HCT116 (cell line): Measurements from ENCODE around the gene FAM151B. TPM values are rescaled to one million over a fixed set of nuclear protein-coding genes. Genes with fewer than 3 reads are reported as not detected.

Experiments
- ATAC-seq: fragments of 200-7000 bp; cut with Tn5 transposase; 2 replicates; pipeline ENCODE4 v1.9.1; 2020; ENCODE audit warnings: mild to moderate bottlenecking, moderate library complexity
- BruUV-seq: library from RNA; stranded (reverse); fragments of 400-500 nt; replicated peaks from 2 replicates; lab custom pipeline; 2021; lab: Mats Ljungman, UMichigan
- CTCF ChIA-PET: fragments of 300-600 bp; sonication (Branson Sonifier 250); formaldehyde crosslinking; loops from one replicate; lab custom pipeline; 2021; ENCODE audit warnings: antibody characterized with exemption; lab: Charles Lee
- POLR2A ChIA-PET: fragments of 300-600, 350-600 bp; sonication (Branson Sonifier 250); formaldehyde crosslinking; loops from one replicate; lab custom pipeline; 2021; ENCODE audit warnings: antibody characterized with exemption; lab: Charles Lee
- RAD21 ChIA-PET, 2 experiments: fragments of 300-600 bp; sonication (Branson Sonifier 250); formaldehyde crosslinking; loops; one replicate each; lab custom pipeline; 2023; ENCODE audit warnings: low total read pairs in 2 of 2; ENCODE audit not compliant: uncharacterized antibody in 2 of 2, unreplicated experiment in 2 of 2, low non-redundant PET in 1 of 2; lab: Charles Lee
- DNase-seq: peaks from one replicate; pipeline ENCODE4 v3.0.0-alpha.2; 2010; ENCODE audit warnings: low read depth, low spot score
- H2AFZ ChIP-seq: fragments of 200-600 bp; shearing (Covaris generic), sonication (generic); 2 replicates; pipeline ENCODE4 v1.6.1; 2017; ENCODE audit warnings: low read depth, mixed run types, mixed read lengths, antibody characterized with exemption, low read length; ENCODE audit not compliant: poor library complexity, severe bottlenecking
- H3K27ac ChIP-seq: 2 replicates; pipeline ENCODE4 v1.5.1; 2012; ENCODE audit warnings: low read depth, low read length
- H3K27me3 ChIP-seq: fragments of 200-600 bp; sonication (generic); 2 replicates; pipeline ENCODE4 v1.6.1; 2016; ENCODE audit warnings: mixed run types, low read length, mixed read lengths; ENCODE audit not compliant: insufficient read depth
- H3K36me3 ChIP-seq, 2 experiments: fragments of 200-500 bp in 1 of 2; fragments of 200-600 bp in 1 of 2; sonication (Bioruptor generic) in 1 of 2; sonication (generic) in 1 of 2; 2 replicates each; pipeline versions ENCODE4 v1.5.1 to v1.6.1; 2014 to 2016; ENCODE audit warnings: low read length in 2 of 2, inconsistent platforms in 1 of 2, mixed read lengths in 1 of 2, mixed run types in 1 of 2; ENCODE audit not compliant: insufficient read depth in 2 of 2, control insufficient read depth in 1 of 2
- H3K4me1 ChIP-seq, 2 experiments: fragments of 200-600 bp in 1 of 2; sonication (generic) in 1 of 2; 2 replicates each; pipeline versions ENCODE4 v1.5.1 to v1.6.1; 2012 to 2017; ENCODE audit warnings: low read length in 2 of 2, inconsistent platforms in 1 of 2, mild to moderate bottlenecking in 1 of 2, mixed read lengths in 1 of 2, mixed run types in 1 of 2, moderate library complexity in 1 of 2; ENCODE audit not compliant: insufficient read depth in 2 of 2, control insufficient read depth in 1 of 2
- H3K4me2 ChIP-seq: fragments of 200-600 bp; sonication (generic); 2 replicates; pipeline ENCODE4 v1.6.1; 2017; ENCODE audit warnings: mixed run types, low read length, mixed read lengths
- H3K4me3 ChIP-seq, 2 experiments: fragments of 200-600 bp in 1 of 2; sonication (generic) in 1 of 2; replicated peaks in 1 of 2; 2 replicates each; pipeline ENCODE4 v1.5.1; 2011 to 2016; ENCODE audit warnings: low read length in 2 of 2, control low read depth in 1 of 2, low read depth in 1 of 2, mild to moderate bottlenecking in 1 of 2, mixed read lengths in 1 of 2, mixed run types in 1 of 2
- H3K79me2 ChIP-seq: fragments of 200-600 bp; sonication (generic); 2 replicates; pipeline ENCODE4 v1.6.1; 2017; ENCODE audit warnings: mild to moderate bottlenecking, mixed run types, low read length, moderate library complexity, mixed read lengths; ENCODE audit not compliant: insufficient read depth
- H3K9ac ChIP-seq: fragments of 200-600 bp; sonication (generic); 2 replicates; pipeline ENCODE4 v1.6.1; 2016; ENCODE audit warnings: low read length, mixed read lengths
- H3K9me2 ChIP-seq: fragments of 200-600 bp; sonication (generic), shearing (Covaris generic); 2 replicates; pipeline ENCODE4 v1.6.1; 2017; ENCODE audit warnings: mixed run types, mild to moderate bottlenecking, moderate library complexity; ENCODE audit not compliant: insufficient read depth
- H3K9me3 ChIP-seq, 2 experiments: fragments of 200-500 bp in 1 of 2; fragments of 200-600 bp in 1 of 2; sonication (Bioruptor generic) in 1 of 2; sonication (generic) in 1 of 2; 2 replicates each; pipeline ENCODE4 v1.6.1; 2014 to 2017; ENCODE audit warnings: low read length in 2 of 2, mixed read lengths in 2 of 2, inconsistent platforms in 1 of 2, low read depth in 1 of 2, mild to moderate bottlenecking in 1 of 2, mixed run types in 1 of 2, moderate library complexity in 1 of 2; ENCODE audit not compliant: control insufficient read depth in 1 of 2, insufficient read depth in 1 of 2
- H4K20me1 ChIP-seq: fragments of 200-600 bp; sonication (generic), shearing (Covaris generic); 2 replicates; pipeline ENCODE4 v1.6.1; 2017; ENCODE audit warnings: mixed run types, mild to moderate bottlenecking, moderate library complexity; ENCODE audit not compliant: insufficient read depth
- CBX3 ChIP-seq: IDR thresholded peaks from 2 replicates; pipeline ENCODE4 v1.6.1; 2012; ENCODE audit warnings: low read depth
- EGR1 ChIP-seq: IDR thresholded peaks from 2 replicates; pipeline ENCODE4 v1.6.1; 2012; ENCODE audit warnings: low read depth
- ELF1 ChIP-seq: IDR thresholded peaks from 2 replicates; pipeline ENCODE4 v1.6.1; 2012; ENCODE audit warnings: low read depth, borderline replicate concordance
- EZH2 ChIP-seq: fragments of 200-600 bp; sonication (generic); IDR thresholded peaks from 2 replicates; pipeline ENCODE4 v1.6.1; 2017; ENCODE audit warnings: antibody characterized with exemption, mixed run types
- JUND ChIP-seq: IDR thresholded peaks from 2 replicates; pipeline ENCODE4 v1.6.1; 2012
- MAX ChIP-seq: IDR thresholded peaks from 2 replicates; pipeline ENCODE4 v1.6.1; 2012
- POLR2A ChIP-seq: IDR thresholded peaks from 2 replicates; pipeline ENCODE4 v1.7.0; 2011; ENCODE audit warnings: borderline replicate concordance; ENCODE audit not compliant: insufficient read depth, insufficient read length; ENCODE audit errors: extremely low read depth
- POLR2AphosphoS5 ChIP-seq: IDR thresholded peaks from 2 replicates; pipeline ENCODE4 v1.6.1; 2011; ENCODE audit warnings: mild to moderate bottlenecking, low read depth, low read length, moderate library complexity
- RAD21 ChIP-seq: IDR thresholded peaks from 2 replicates; pipeline ENCODE4 v1.6.1; 2012; ENCODE audit warnings: low read depth, mild to moderate bottlenecking
- REST ChIP-seq: IDR thresholded peaks from 2 replicates; pipeline ENCODE4 v1.6.1; 2012; ENCODE audit warnings: low read depth
- SP1 ChIP-seq: IDR thresholded peaks from 2 replicates; pipeline ENCODE4 v1.6.1; 2012; ENCODE audit warnings: low read depth
- SRF ChIP-seq: IDR thresholded peaks from 2 replicates; pipeline ENCODE4 v1.6.1; 2012; ENCODE audit warnings: low read depth
- YY1 ChIP-seq: IDR thresholded peaks from 2 replicates; pipeline ENCODE4 v1.6.1; 2011; ENCODE audit warnings: low read length, low read depth, moderate library complexity, mild to moderate bottlenecking; ENCODE audit not compliant: insufficient replicate concordance; ENCODE audit errors: extremely low read depth
- ZBTB33 ChIP-seq: IDR thresholded peaks from 2 replicates; pipeline ENCODE4 v1.6.1; 2011; ENCODE audit warnings: mild to moderate bottlenecking, low read length, moderate library complexity; ENCODE audit not compliant: insufficient replicate concordance; ENCODE audit errors: extremely low read depth
- ZFX ChIP-seq: fragments of 450-650 bp; IDR thresholded peaks from 2 replicates; pipeline ENCODE4 v1.6.1; 2017
- ZNF274 ChIP-seq: fragments of 200-500 bp; sonication (Bioruptor generic); IDR thresholded peaks from 2 replicates; pipeline ENCODE4 v1.6.1; 2014; ENCODE audit warnings: mild to moderate bottlenecking, low read depth, low read length, inconsistent platforms
- intact Hi-C: fragments of 100-400 bp; cut with micrococcal nuclease; formaldehyde crosslinking; loops from 2 replicates; pipeline ENCODE4 v1.10.0; 2022
- total RNA-seq: library from RNA; stranded (reverse); gene quantifications from one replicate; pipeline ENCODE4 v1.2.1, GENCODE V29; 2021; ENCODE audit not compliant: unreplicated experiment
- TF ChIP-seq, protein P1 (sequence below): IDR thresholded peaks from 2 replicates; pipeline ENCODE4 v1.6.1; 2012

Gene FAM151B
- total RNA-seq, 1 experiment from 2014 or later, result 1.2 TPM

GRCh38 chr5:80487444-80487828 lies 464 bp upstream of the FAM151B start:
- POLR2A ChIA-PET, result no interaction called here
- CTCF ChIA-PET, result interaction anchor here (1.5 kb wide), 1 partner anchor 396 kb away, joined by 4 read pairs; no protein-coding TSS in a partner anchor
- TF ChIP-seq ZBTB33, result no peak
- no peak for TF ChIP-seq RAD21
- no peak for TF ChIP-seq JUND
- no peak for TF ChIP-seq EZH2
- TF ChIP-seq EGR1, result no peak
- no peak for TF ChIP-seq MAX
- no peak for TF ChIP-seq REST
- TF ChIP-seq SP1, result no peak
- TF ChIP-seq POLR2AphosphoS5, result no peak
- no peak for TF ChIP-seq YY1
- no peak for TF ChIP-seq POLR2A
- TF ChIP-seq CBX3, result no peak
- no peak for TF ChIP-seq ELF1
- no peak for TF ChIP-seq ZFX
- TF ChIP-seq ZNF274, result no peak
- TF ChIP-seq, protein P1, sequence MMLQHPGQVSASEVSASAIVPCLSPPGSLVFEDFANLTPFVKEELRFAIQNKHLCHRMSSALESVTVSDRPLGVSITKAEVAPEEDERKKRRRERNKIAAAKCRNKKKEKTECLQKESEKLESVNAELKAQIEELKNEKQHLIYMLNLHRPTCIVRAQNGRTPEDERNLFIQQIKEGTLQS, result no peak
- TF ChIP-seq SRF, result no peak
- Histone ChIP-seq H3K9me2 (no peaks in the 10 kb centered on the region), H3K27ac (peak overlapping the region; percentile 70), H3K9me3 (peaks cover 0 to 4% of the 10 kb centered on the region in 2 experiments; a peak in 1 of 4 replicates), H3K4me3 (peak overlapping the region; percentile 58 to 72), H3K79me2 (no peaks in the 10 kb centered on the region), H3K9ac (peak overlapping the region; percentile 53), H4K20me1 (no peaks in the 10 kb centered on the region), H3K36me3 (peaks cover 0 to 4% of the 10 kb centered on the region in 2 experiments; a peak in 1 of 4 replicates), H3K4me1 (peaks cover 20 to 27% of the 10 kb centered on the region in 2 experiments), H3K4me2 (peak overlapping the region; percentile 80), H3K27me3 (no peaks in the 10 kb centered on the region), H2AFZ (peak overlapping the region; percentile 94)
- DNase-seq (no peak), ATAC-seq (no peak)
- RAD21 ChIA-PET, result no interaction called here
- intact Hi-C loops, result loop anchor here (5.0 kb wide), 1 partner anchor 170 kb away; no protein-coding TSS in a partner anchor
- no TSS peak for BruUV-seq
